ENCODE results near the gene PKP2.
"Not testable (repeated sequence)": the region's sequence is repeated elsewhere in the genome, so short reads cannot be mapped to it uniquely, and the experiment has no call there.

DNA sequence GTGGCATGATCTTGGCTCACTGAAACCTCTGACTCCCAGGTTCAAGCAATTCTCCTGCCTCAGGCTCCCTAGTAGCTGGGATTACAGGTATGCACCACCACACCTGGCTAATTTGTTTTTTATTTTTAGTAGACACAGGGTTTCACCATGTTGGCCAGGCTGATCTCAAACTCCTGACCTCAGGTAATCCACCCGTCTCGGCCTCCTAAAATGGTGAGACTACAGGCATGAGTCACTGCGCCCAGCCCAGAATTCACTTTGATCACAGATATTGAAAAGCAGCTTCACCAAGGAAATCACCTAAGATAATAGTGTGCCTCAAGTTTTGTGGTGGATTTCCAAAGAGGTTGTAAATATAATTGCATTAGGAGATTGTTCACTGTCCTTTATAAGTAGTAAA, 4.2 kb downstream of the PKP2 start:
- TF ChIP-seq POLR2A (IDR thresholded peaks at IDR 0.05; ENCODE audit: low read depth, low read length); MYC (IDR thresholded peaks at IDR 0.05; ENCODE audit: low read depth, low read length); GATA2 (IDR thresholded peaks at IDR 0.05; ENCODE audit: insufficient read depth, insufficient read length, low read depth, low read length): not testable (repeated sequence)
- TF ChIP-seq, protein P1, sequence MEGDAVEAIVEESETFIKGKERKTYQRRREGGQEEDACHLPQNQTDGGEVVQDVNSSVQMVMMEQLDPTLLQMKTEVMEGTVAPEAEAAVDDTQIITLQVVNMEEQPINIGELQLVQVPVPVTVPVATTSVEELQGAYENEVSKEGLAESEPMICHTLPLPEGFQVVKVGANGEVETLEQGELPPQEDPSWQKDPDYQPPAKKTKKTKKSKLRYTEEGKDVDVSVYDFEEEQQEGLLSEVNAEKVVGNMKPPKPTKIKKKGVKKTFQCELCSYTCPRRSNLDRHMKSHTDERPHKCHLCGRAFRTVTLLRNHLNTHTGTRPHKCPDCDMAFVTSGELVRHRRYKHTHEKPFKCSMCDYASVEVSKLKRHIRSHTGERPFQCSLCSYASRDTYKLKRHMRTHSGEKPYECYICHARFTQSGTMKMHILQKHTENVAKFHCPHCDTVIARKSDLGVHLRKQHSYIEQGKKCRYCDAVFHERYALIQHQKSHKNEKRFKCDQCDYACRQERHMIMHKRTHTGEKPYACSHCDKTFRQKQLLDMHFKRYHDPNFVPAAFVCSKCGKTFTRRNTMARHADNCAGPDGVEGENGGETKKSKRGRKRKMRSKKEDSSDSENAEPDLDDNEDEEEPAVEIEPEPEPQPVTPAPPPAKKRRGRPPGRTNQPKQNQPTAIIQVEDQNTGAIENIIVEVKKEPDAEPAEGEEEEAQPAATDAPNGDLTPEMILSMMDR (IDR thresholded peaks at IDR 0.05; ENCODE audit: extremely low read depth in 1 of 2, insufficient read depth in 1 of 2, low read depth in 1 of 2, low read length in 2 of 2): not testable (repeated sequence)
